HepG2 (cell line): ENCODE results near the gene ATAD1. TPM values are rescaled to one million over a fixed set of nuclear protein-coding genes. Genes with fewer than 3 reads are reported as not detected.

Source experiments
- AHR ChIP-seq: IDR thresholded peaks from 2 replicates; pipeline ENCODE4 v1.6.1; 2018; ENCODE audit warnings: missing genetic modification reagents, missing compliant biosample characterization
- CCDC6 ChIP-seq: sonication (generic); formaldehyde crosslinking; IDR thresholded peaks from 2 replicates; pipeline ENCODE4 v1.8.1; 2022; ENCODE audit warnings: mild to moderate bottlenecking, missing genetic modification reagents, moderate library complexity
- HNF1B ChIP-seq: sonication (generic); formaldehyde crosslinking; IDR thresholded peaks from 2 replicates; pipeline ENCODE4 v1.5.1; 2020; ENCODE audit warnings: mild to moderate bottlenecking, moderate library complexity, missing genetic modification reagents
- IKZF4 ChIP-seq: sonication (generic); formaldehyde crosslinking; IDR thresholded peaks from 2 replicates; pipeline ENCODE4 v1.5.1; 2020; ENCODE audit warnings: borderline replicate concordance, mild to moderate bottlenecking, low read depth, missing genetic modification reagents; ENCODE audit errors: not compliant biosample characterization
- MBNL3 ChIP-seq: fragments of 250-450 bp; sonication (Bioruptor Pico); conservative IDR thresholded peaks from 2 replicates; pipeline ENCODE4 v1.8.0; 2022; ENCODE audit warnings: mild to moderate bottlenecking, inconsistent platforms
- RAD21 ChIP-seq: fragments of 450-650 bp; formaldehyde crosslinking; IDR thresholded peaks from 2 replicates; pipeline ENCODE4 v1.5.0; 2020; ENCODE audit warnings: mild to moderate bottlenecking
- RBM22 ChIP-seq: fragments of 200-400 bp; formaldehyde crosslinking; optimal IDR thresholded peaks from 2 replicates; pipeline ENCODE3; 2017; ENCODE audit warnings: mild to moderate bottlenecking, low read length, moderate library complexity
- SAFB2 ChIP-seq: sonication (generic); formaldehyde crosslinking; IDR thresholded peaks from 2 replicates; pipeline ENCODE4 v1.5.1; 2020; ENCODE audit warnings: missing genetic modification reagents, low read depth, mild to moderate bottlenecking, borderline replicate concordance
- SAP130 ChIP-seq: IDR thresholded peaks from 2 replicates; pipeline ENCODE4 v1.6.1; 2016; ENCODE audit warnings: low read depth
- STAG1 ChIP-seq: sonication (generic); formaldehyde crosslinking; IDR thresholded peaks from 2 replicates; pipeline ENCODE4 v1.4.0; 2020; ENCODE audit warnings: missing genetic modification reagents
- WIZ ChIP-seq: sonication (generic); formaldehyde crosslinking; IDR thresholded peaks from 2 replicates; pipeline ENCODE4 v1.5.1; 2020; ENCODE audit warnings: mild to moderate bottlenecking, missing genetic modification reagents
- YY1 ChIP-seq: IDR thresholded peaks from 2 replicates; pipeline ENCODE4 v1.6.1; 2011; ENCODE audit warnings: low read length, low read depth, moderate library complexity, mild to moderate bottlenecking; ENCODE audit not compliant: insufficient read depth, insufficient replicate concordance
- ZKSCAN5 ChIP-seq: sonication (generic); formaldehyde crosslinking; IDR thresholded peaks from 2 replicates; pipeline ENCODE4 v1.5.1; 2020; ENCODE audit warnings: mild to moderate bottlenecking, missing genetic modification reagents
- ZNF138 ChIP-seq: sonication (generic); formaldehyde crosslinking; IDR thresholded peaks from 2 replicates; pipeline ENCODE4 v1.5.0; 2020; ENCODE audit warnings: mild to moderate bottlenecking, low read depth, missing genetic modification reagents
- ZNF224 ChIP-seq: sonication (generic); formaldehyde crosslinking; IDR thresholded peaks from 2 replicates; pipeline ENCODE4 v1.5.0; 2020; ENCODE audit warnings: mild to moderate bottlenecking, missing genetic modification reagents
- ZNF264 ChIP-seq: sonication (generic); formaldehyde crosslinking; IDR thresholded peaks from 2 replicates; pipeline ENCODE4 v1.4.0; 2020; ENCODE audit warnings: missing genetic modification reagents
- ZNF296 ChIP-seq: sonication (generic); formaldehyde crosslinking; conservative IDR thresholded peaks from 2 replicates; pipeline ENCODE4 v1.5.0; 2020; ENCODE audit warnings: mild to moderate bottlenecking, missing genetic modification reagents
- ZNF30 ChIP-seq: sonication (generic); formaldehyde crosslinking; IDR thresholded peaks from 2 replicates; pipeline ENCODE4 v1.5.0; 2020; ENCODE audit warnings: mild to moderate bottlenecking, missing genetic modification reagents
- ZNF33A ChIP-seq: sonication (generic); formaldehyde crosslinking; IDR thresholded peaks from 2 replicates; pipeline ENCODE4 v1.5.1; 2020; ENCODE audit warnings: missing genetic modification reagents, mild to moderate bottlenecking, moderate library complexity, borderline replicate concordance
- ZNF431 ChIP-seq: sonication (generic); formaldehyde crosslinking; IDR thresholded peaks from 2 replicates; pipeline ENCODE4 v1.9.0; 2022; ENCODE audit warnings: missing genetic modification reagents, low read depth, mild to moderate bottlenecking, borderline replicate concordance
- ZNF441 ChIP-seq: sonication (generic); formaldehyde crosslinking; IDR thresholded peaks from 2 replicates; pipeline ENCODE4 v1.7.0; 2021; ENCODE audit warnings: missing genetic modification reagents, borderline replicate concordance
- ZSCAN31 ChIP-seq: sonication (generic); formaldehyde crosslinking; IDR thresholded peaks from 2 replicates; pipeline ENCODE4 v1.5.0; 2020; ENCODE audit warnings: low read depth, mild to moderate bottlenecking, missing genetic modification reagents
- polyA plus RNA-seq, 8 experiments: library from polyadenylated mRNA; depleted of rRNA in 3 of 8; stranded (reverse) in 7 of 8; unstranded in 1 of 8; fragments of >200 nt; fragmentation: Illumina TruSeq in 4 of 8; extraction: Trizol in 4 of 8; gene quantifications; 2 replicates each; pipeline versions ENCODE4 v1.2.1 to v1.2.3, GENCODE V29; 2011 to 2016; ENCODE audit warnings: low read depth in 4 of 8, missing spikeins in 1 of 8, mixed read lengths in 1 of 8; ENCODE audit not compliant: insufficient read depth in 1 of 8
- total RNA-seq, 5 experiments: library from RNA; depleted of rRNA; stranded (reverse); fragments of >200 nt; fragmentation: Illumina TruSeq; extraction: Trizol; gene quantifications; 2 replicates each; pipeline ENCODE4 v1.2.3, GENCODE V29; 2016; ENCODE audit warnings: low read depth in 1 of 5
- TF ChIP-seq, protein P1 (sequence below): IDR thresholded peaks from 2 replicates; pipeline ENCODE4 v1.6.1; 2018; ENCODE audit warnings: missing genetic modification reagents

Gene ATAD1
- total and polyA plus RNA-seq, 2 of the 13 experiments (the other 11 are each of a cell fraction or from before 2014, with no cell fraction given), result 14.9 to 28.2 TPM

- TF ChIP-seq HNF1B (CRISPR knock-in tag) (peak; percentile 43; the same call in 1 of the 2 replicates), SAFB2 (CRISPR knock-in tag) (no peak), ZNF296 (CRISPR knock-in tag) (0 out of 2 replicates have a peak, but pooled peaks have one; percentile 41), RAD21 (CRISPR knock-in tag) (no peak), WIZ (CRISPR knock-in tag) (0 out of 2 replicates have a peak, but pooled peaks have one; percentile 19), ZNF30 (CRISPR knock-in tag) (0 out of 2 replicates have a peak, but pooled peaks have one; percentile 9), ZNF138 (CRISPR knock-in tag) (peak; percentile 85; the same call in 1 of the 2 replicates), CCDC6 (CRISPR knock-in tag) (no peak), IKZF4 (CRISPR knock-in tag) (peak; percentile 55), ZNF441 (0 out of 2 replicates have a peak, but pooled peaks have one; percentile 5), ZNF431 (CRISPR knock-in tag) (0 out of 2 replicates have a peak, but pooled peaks have one; percentile 28), YY1 (peak; percentile 75), MBNL3 (CRISPR knock-in tag) (no peak), RBM22 (peak; percentile 68), STAG1 (CRISPR knock-in tag) (peak; percentile 58), AHR (no peak), ZNF33A (CRISPR knock-in tag) (no peak), ZNF224 (CRISPR knock-in tag) (no peak), ZNF264 (CRISPR knock-in tag) (no peak), SAP130 (CRISPR knock-in tag) (0 out of 2 replicates have a peak, but pooled peaks have one; percentile 9), ZSCAN31 (CRISPR knock-in tag) (peak; percentile 30; the same call in 1 of the 2 replicates), ZKSCAN5 (no peak)
- TF ChIP-seq, protein P1, sequence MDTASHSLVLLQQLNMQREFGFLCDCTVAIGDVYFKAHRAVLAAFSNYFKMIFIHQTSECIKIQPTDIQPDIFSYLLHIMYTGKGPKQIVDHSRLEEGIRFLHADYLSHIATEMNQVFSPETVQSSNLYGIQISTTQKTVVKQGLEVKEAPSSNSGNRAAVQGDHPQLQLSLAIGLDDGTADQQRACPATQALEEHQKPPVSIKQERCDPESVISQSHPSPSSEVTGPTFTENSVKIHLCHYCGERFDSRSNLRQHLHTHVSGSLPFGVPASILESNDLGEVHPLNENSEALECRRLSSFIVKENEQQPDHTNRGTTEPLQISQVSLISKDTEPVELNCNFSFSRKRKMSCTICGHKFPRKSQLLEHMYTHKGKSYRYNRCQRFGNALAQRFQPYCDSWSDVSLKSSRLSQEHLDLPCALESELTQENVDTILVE (CRISPR knock-in tag), result no peak
Observed at GRCh38 chr10:87861566-87861952, 43.5 kb upstream of the ATAD1 start (continued).
